SK-N-SH (cell line): ENCODE measurements around the gene DPY19L1. TPM values are rescaled to one million over a fixed set of nuclear protein-coding genes. Genes with fewer than 3 reads are reported as not detected.

Source experiments
- CTCF ChIA-PET: fragments of 300-600, 350-600 bp; formaldehyde crosslinking; extraction: SDS; loops from one replicate; lab custom pipeline; 2021; lab: Yijun Ruan, JAX
- POLR2A ChIA-PET: fragments of 350-600 bp; sonication (Branson Sonifier 250); formaldehyde crosslinking; extraction: SDS; loops from one replicate; lab custom pipeline; 2020; ENCODE audit warnings: antibody characterized with exemption, inconsistent platforms; lab: Yijun Ruan, JAX
- DNase-seq: peaks from one replicate; pipeline ENCODE4 v3.0.0; 2012
- H2AFZ ChIP-seq: fragments of 200-600 bp; sonication (generic); 2 replicates; pipeline ENCODE4 v1.8.1; 2016; ENCODE audit warnings: antibody characterized with exemption, mild to moderate bottlenecking, low read depth
- H3F3A ChIP-seq: fragments of 200-600 bp; sonication (generic); replicated peaks from 2 replicates; pipeline ENCODE3; 2016; ENCODE audit warnings: antibody characterized with exemption, mild to moderate bottlenecking; ENCODE audit not compliant: insufficient read depth
- H3K27ac ChIP-seq, 2 experiments: fragments of 200-500 bp in 1 of 2; fragments of 200-600 bp in 1 of 2; sonication (Bioruptor generic) in 1 of 2; sonication (generic), shearing (Covaris generic) in 1 of 2; 2 replicates each; pipeline versions ENCODE4 v1.5.1 to v1.6.1; 2014 to 2016; ENCODE audit warnings: low read depth in 2 of 2, inconsistent platforms in 1 of 2, low read length in 1 of 2, mild to moderate bottlenecking in 1 of 2, mixed read lengths in 1 of 2
- H3K27me3 ChIP-seq: fragments of 200-600 bp; sonication (generic), shearing (Covaris generic); 2 replicates; pipeline ENCODE4 v1.6.1; 2016; ENCODE audit warnings: mixed run types; ENCODE audit not compliant: insufficient read depth
- H3K36me3 ChIP-seq, 2 experiments: fragments of 200-500 bp in 1 of 2; fragments of 200-600 bp in 1 of 2; sonication (Bioruptor generic) in 1 of 2; sonication (generic) in 1 of 2; replicated peaks in 1 of 2; 2 replicates each; pipeline versions ENCODE3 to v1.5.1; 2014 to 2016; ENCODE audit warnings: low read length in 1 of 2, mild to moderate bottlenecking in 1 of 2; ENCODE audit not compliant: insufficient read depth in 2 of 2, control insufficient read depth in 1 of 2
- H3K4me1 ChIP-seq, 2 experiments: fragments of 200-500 bp in 1 of 2; fragments of 200-600 bp in 1 of 2; sonication (Bioruptor generic) in 1 of 2; sonication (generic), shearing (Covaris generic) in 1 of 2; 2 replicates each; pipeline versions ENCODE4 v1.5.1 to v1.6.1; 2014 to 2016; ENCODE audit warnings: low read depth in 1 of 2, low read length in 1 of 2, mixed run types in 1 of 2; ENCODE audit not compliant: insufficient read depth in 2 of 2, control insufficient read depth in 1 of 2
- H3K4me2 ChIP-seq: fragments of 200-600 bp; sonication (generic), shearing (Covaris generic); 2 replicates; pipeline ENCODE4 v1.6.1; 2017; ENCODE audit warnings: mixed run types
- H3K4me3 ChIP-seq, 2 experiments: fragments of 200-500 bp in 1 of 2; fragments of 200-600 bp in 1 of 2; sonication (Bioruptor generic) in 1 of 2; sonication (generic), shearing (Covaris generic) in 1 of 2; 2 replicates each; pipeline versions ENCODE4 v1.5.1 to v1.8.1; 2014 to 2016; ENCODE audit warnings: low read depth in 2 of 2, inconsistent platforms in 1 of 2, low read length in 1 of 2, mild to moderate bottlenecking in 1 of 2, mixed read lengths in 1 of 2, moderate library complexity in 1 of 2
- H3K79me2 ChIP-seq: fragments of 200-600 bp; sonication (generic); 2 replicates; pipeline ENCODE4 v1.8.1; 2017; ENCODE audit warnings: mild to moderate bottlenecking; ENCODE audit not compliant: insufficient read depth
- H3K9ac ChIP-seq: fragments of 200-600 bp; sonication (generic); 2 replicates; pipeline ENCODE4 v1.6.1; 2017; ENCODE audit warnings: mixed run types
- H3K9me2 ChIP-seq: fragments of 200-600 bp; sonication (generic); 2 replicates; pipeline ENCODE4 v1.6.1; 2017; ENCODE audit warnings: mixed run types
- H3K9me3 ChIP-seq: fragments of 200-600 bp; sonication (generic); 2 replicates; pipeline ENCODE4 v1.6.1; 2017; ENCODE audit warnings: mixed run types, mild to moderate bottlenecking, moderate library complexity
- H4K20me1 ChIP-seq: fragments of 200-600 bp; sonication (generic); 2 replicates; pipeline ENCODE4 v1.6.1; 2017; ENCODE audit warnings: mild to moderate bottlenecking, mixed run types; ENCODE audit not compliant: insufficient read depth
- CHD2 ChIP-seq: fragments of 150-350 bp; IDR thresholded peaks from 2 replicates; pipeline ENCODE4 v1.6.1; 2018; ENCODE audit warnings: low read length; ENCODE audit not compliant: partially characterized antibody
- EP300 ChIP-seq, 2 experiments: IDR thresholded peaks; 2 replicates each; pipeline versions ENCODE4 v1.4.0 to v1.6.1; 2012; ENCODE audit warnings: borderline replicate concordance in 1 of 2, low read depth in 1 of 2, low read length in 1 of 2
- FOSL2 ChIP-seq: IDR thresholded peaks from 2 replicates; pipeline ENCODE4 v1.4.0; 2012; ENCODE audit warnings: low read depth, mild to moderate bottlenecking, moderate library complexity, borderline replicate concordance
- FOXM1 ChIP-seq: IDR thresholded peaks from 2 replicates; pipeline ENCODE4 v1.4.0; 2012; ENCODE audit warnings: low read depth, mild to moderate bottlenecking
- JUND ChIP-seq: IDR thresholded peaks from 2 replicates; pipeline ENCODE4 v1.4.0; 2012
- MAX ChIP-seq: IDR thresholded peaks from 2 replicates; pipeline ENCODE4 v1.4.0; 2012; ENCODE audit warnings: low read depth
- MXI1 ChIP-seq: IDR thresholded peaks from 2 replicates; pipeline ENCODE4 v1.6.1; 2012; ENCODE audit warnings: mild to moderate bottlenecking, low read depth, low read length, improper control_type of control experiment
- NFIC ChIP-seq: IDR thresholded peaks from 2 replicates; pipeline ENCODE4 v1.4.0; 2012; ENCODE audit warnings: borderline replicate concordance
- PBX3 ChIP-seq: IDR thresholded peaks from 2 replicates; pipeline ENCODE4; 2012
- TCF12 ChIP-seq: IDR thresholded peaks from 2 replicates; pipeline ENCODE4 v1.4.0; 2012
- TEAD4 ChIP-seq: IDR thresholded peaks from 2 replicates; pipeline ENCODE4 v1.4.0; 2012; ENCODE audit warnings: mild to moderate bottlenecking, borderline replicate concordance; ENCODE audit not compliant: insufficient read depth
- USF2 ChIP-seq: fragments of 150-350 bp; IDR thresholded peaks from 2 replicates; pipeline ENCODE4 v1.6.1; 2017; ENCODE audit warnings: antibody characterized with exemption, low read length, low read depth, borderline replicate concordance
- WGBS: methylation state at CpG from one replicate; pipeline ENCODE4 v1.1.6; 2017; ENCODE audit warnings: low lambda C conversion rate; 5-methylcytosine and 5-hydroxymethylcytosine counted together
- polyA plus RNA-seq, 3 experiments: library from polyadenylated mRNA; depleted of rRNA; stranded (reverse); fragments of >200 nt; gene quantifications; 2 replicates each; pipeline ENCODE4 v1.2.3, GENCODE V29; 2012

Gene DPY19L1
- polyA plus RNA-seq, 1 of the 3 experiments (the other 2 are of a cell fraction): 27.7 TPM

- TF ChIP-seq PBX3 (no peak), EP300 (IDR thresholded peaks at IDR 0.05; ENCODE audit: borderline replicate concordance in 1 of 2, low read depth in 1 of 2, low read length in 1 of 2) (no peak), CHD2 (no peak), MAX (no peak), MXI1 (no peak)
Observed at GRCh38 chr7:35007768-35008167, 29.5 kb downstream of the DPY19L1 start (continued).

GRCh38 chr7:35004531-35005095 lies 32.7 kb downstream of the DPY19L1 start:
- DNase-seq: no peak
- Histone ChIP-seq H3K79me2 (peaks cover 36% of the 10 kb centered on the region), H3K27ac (peak overlapping the region; percentile 70 to 99; a peak in 3 of 4 replicates), H3K9me2 (no peaks in the 10 kb centered on the region), H3K4me1 (peaks cover 6 to 23% of the 10 kb centered on the region in 2 experiments), H3K4me2 (peak overlapping the region; percentile 54), H3F3A (peaks cover 31% of the 10 kb centered on the region), H4K20me1 (peaks cover 3% of the 10 kb centered on the region), H3K4me3 (peak overlapping the region in 1 of 2 experiments; percentile 16; a peak in 2 of 4 replicates), H3K27me3 (no peaks in the 10 kb centered on the region), H3K9ac (peak overlapping the region; percentile 65; the same call in 1 of the 2 replicates), H3K36me3 (peaks cover 0 to 25% of the 10 kb centered on the region in 2 experiments)
- ChIA-PET CTCF (interaction anchor here (0.7 to 1.1 kb wide), 2 partner anchors 9 to 18 kb away, joined by 3 read pairs; no protein-coding TSS in a partner anchor), POLR2A (no interaction called here)
- 0 out of 2 replicates have a peak, but pooled peaks have one; percentile 15 for TF ChIP-seq TEAD4
- TF ChIP-seq FOSL2: peak; percentile 60
- TF ChIP-seq JUND: peak; percentile 70
- TF ChIP-seq EP300 (IDR thresholded peaks at IDR 0.05; ENCODE audit: borderline replicate concordance in 1 of 2, low read depth in 1 of 2, low read length in 1 of 2): peak in 1 of 2 experiments; percentile 39; a peak in 1 of 4 replicates
- TF ChIP-seq PBX3: peak; percentile 96
- TF ChIP-seq FOXM1: no peak
- TF ChIP-seq USF2: no peak
- TF ChIP-seq TCF12: peak; percentile 88
- peak; percentile 19; the same call in 1 of the 2 replicates for TF ChIP-seq NFIC
- TF ChIP-seq, all 33 proteins: peak for 7
- no peaks in the 10 kb centered on the region for H3K9me3 ChIP-seq
- H2AFZ ChIP-seq: no peak overlapping the region
- WGBS: 31% methylated on average over 1 of the region's 1 CpG
